ENCODE measurements around the gene PAQR4.
A peak's percentile ranks its signal among the peaks of the same experiment; 100 is the strongest.

The PAQR4 gene

DNA sequence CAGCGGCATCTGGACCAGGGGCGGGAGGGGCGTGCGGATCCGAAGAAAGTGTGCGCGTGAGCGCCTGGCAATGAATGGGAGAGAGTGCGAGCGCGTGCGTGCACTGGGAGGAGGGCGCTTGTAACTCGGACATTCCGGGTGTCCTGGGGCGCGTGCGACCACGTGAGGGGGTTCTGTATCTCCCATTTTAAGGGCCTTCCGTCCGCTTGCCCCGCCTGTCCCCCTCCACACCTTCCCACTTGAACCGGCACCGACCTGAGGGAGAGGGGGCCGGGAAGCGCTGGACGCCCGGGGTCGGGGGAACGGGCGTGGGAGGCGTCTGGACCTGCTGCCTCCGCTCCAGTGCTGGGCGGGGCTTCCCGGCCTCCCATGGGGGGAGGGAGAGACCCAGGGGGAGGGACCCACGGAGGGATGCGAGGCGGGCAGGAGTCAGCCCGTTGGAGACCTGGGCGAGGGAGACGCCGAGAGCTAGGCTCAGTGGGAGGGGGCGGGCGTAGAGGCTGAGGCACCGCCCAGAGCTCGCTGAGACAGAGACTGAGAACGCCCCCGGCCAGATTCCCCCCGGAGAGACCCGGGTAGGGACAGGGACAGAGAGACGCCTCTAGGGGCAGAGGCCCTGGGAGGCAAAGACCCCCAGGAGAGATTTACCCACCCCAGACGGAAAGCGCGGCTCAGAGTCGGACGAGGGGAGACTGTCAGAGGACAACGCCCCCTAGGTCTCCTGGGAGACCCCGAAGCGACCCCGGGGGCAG lies 5.2 kb upstream of the PAQR4 start, which contains the start of gene KREMEN2:
Gene KREMEN2 (plus strand): TSS at position 553 of the 752 bp plus-strand sequence. CDS start 246 bp downstream, outside the sequence.
- Histone ChIP-seq H3K27me3 (replicated peaks; ENCODE audit: insufficient read depth, low read length) (peaks cover 39% of the 10 kb centered on the region), H4K20me1 (ENCODE audit: insufficient read depth, low read length) (no peaks in the 10 kb centered on the region), H3K79me2 (ENCODE audit: low read length) (no peaks in the 10 kb centered on the region), H3K9me2 (replicated peaks; ENCODE audit: insufficient read depth, low read length) (no peaks in the 10 kb centered on the region), H3K9me3 (replicated peaks; ENCODE audit: insufficient read depth, low read length) (no peaks in the 10 kb centered on the region), H3K9ac (ENCODE audit: low read length) (no peak within 1 kb of the TSS), H3K4me2 (ENCODE audit: low read depth, low read length) (peak within 1 kb of the TSS; percentile 97), H3K36me3 (replicated peaks; ENCODE audit: insufficient read depth, low read length) (no peaks in the 10 kb centered on the region), H3K4me3 (ENCODE audit: low read length) (peak within 1 kb of the TSS; percentile 50), H3K4me1 (ENCODE audit: low read length) (peaks cover 19% of the 10 kb centered on the region), H3F3A (ENCODE audit: insufficient read depth, low read length) (peaks cover 6% of the 10 kb centered on the region; the same call in 1 of the 2 replicates), H2AFZ (ENCODE audit: low read length) (peak within 1 kb of the TSS; percentile 63; the same call in 1 of the 2 replicates), H3K27ac (ENCODE audit: low read length) (no peak within 1 kb of the TSS)
- no peak for DNase-seq
- no peak for TF ChIP-seq EZH2phosphoT487 (IDR thresholded peaks at IDR 0.05; ENCODE audit: low read length)
- TF ChIP-seq EZH2 (optimal IDR thresholded peaks at IDR 0.05; ENCODE audit: low read depth, low read length): peak; percentile 83
- no peak for TF ChIP-seq CTCF (IDR thresholded peaks at IDR 0.05; ENCODE audit: low read length)

DNA sequence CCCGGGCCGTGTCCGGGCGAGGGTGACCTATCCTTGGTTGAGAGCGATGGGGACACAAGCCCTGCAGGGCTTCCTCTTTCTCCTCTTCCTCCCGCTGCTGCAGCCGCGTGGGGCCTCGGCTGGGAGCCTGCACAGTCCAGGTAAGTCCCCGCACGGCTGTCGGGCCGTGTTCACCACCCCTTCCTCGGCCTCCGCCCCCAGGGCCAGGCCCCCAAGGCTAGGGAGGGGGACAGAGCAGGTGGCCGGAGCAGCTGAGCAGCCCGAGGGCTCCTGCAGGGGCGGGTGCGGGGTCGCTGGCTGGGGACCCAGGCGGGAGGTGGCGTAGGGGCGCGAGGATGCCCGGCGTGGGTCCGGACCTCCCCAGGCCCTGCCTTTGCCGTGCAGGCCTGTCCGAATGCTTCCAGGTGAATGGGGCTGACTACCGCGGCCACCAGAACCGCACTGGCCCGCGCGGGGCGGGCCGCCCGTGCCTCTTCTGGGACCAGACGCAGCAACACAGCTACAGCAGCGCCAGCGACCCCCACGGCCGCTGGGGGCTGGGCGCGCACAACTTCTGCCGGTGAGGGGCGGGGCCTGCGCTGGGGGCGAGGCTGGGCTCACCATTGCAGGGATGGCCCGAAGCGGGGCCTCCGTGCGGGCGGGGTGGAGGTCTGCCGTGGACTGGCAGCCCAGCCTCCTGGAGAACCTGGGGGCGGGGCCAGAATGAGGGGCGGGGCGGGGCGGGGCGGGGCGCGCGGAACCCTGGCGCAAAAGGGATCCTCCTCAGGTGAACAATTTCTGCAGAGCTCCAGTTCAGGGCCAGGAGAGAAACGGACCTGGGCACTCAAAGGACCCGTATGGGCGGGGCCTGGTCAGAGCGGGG lies 4.4 kb upstream of the PAQR4 start:
- H3K4me2 ChIP-seq (ENCODE audit: low read depth, low read length): peak overlapping the region; percentile 97
- H3K27ac ChIP-seq (ENCODE audit: low read length): no peak overlapping the region
- H3K27me3 ChIP-seq (replicated peaks; ENCODE audit: insufficient read depth, low read length): peaks cover 32% of the 10 kb centered on the region
- H3K4me3 ChIP-seq (ENCODE audit: low read length): peak overlapping the region; percentile 50
- peaks cover 13% of the 10 kb centered on the region for H3K4me1 ChIP-seq (ENCODE audit: low read length)
- no peaks in the 10 kb centered on the region for H3K9me3 ChIP-seq (replicated peaks; ENCODE audit: insufficient read depth, low read length)
- peak overlapping the region; percentile 63; the same call in 1 of the 2 replicates for H2AFZ ChIP-seq (ENCODE audit: low read length)
- H3K36me3 ChIP-seq (replicated peaks; ENCODE audit: insufficient read depth, low read length): no peaks in the 10 kb centered on the region
- peak; percentile 72 for DNase-seq
- peaks cover 7% of the 10 kb centered on the region; the same call in 1 of the 2 replicates for H3F3A ChIP-seq (ENCODE audit: insufficient read depth, low read length)
- peaks cover 3% of the 10 kb centered on the region for H3K79me2 ChIP-seq (ENCODE audit: low read length)
- TF ChIP-seq EZH2phosphoT487 (IDR thresholded peaks at IDR 0.05; ENCODE audit: low read length) (no peak), EZH2 (optimal IDR thresholded peaks at IDR 0.05; ENCODE audit: low read depth, low read length) (no peak), CTCF (IDR thresholded peaks at IDR 0.05; ENCODE audit: low read length) (no peak)
- H4K20me1 ChIP-seq (ENCODE audit: insufficient read depth, low read length): no peaks in the 10 kb centered on the region
- H3K9me2 ChIP-seq (replicated peaks; ENCODE audit: insufficient read depth, low read length): no peaks in the 10 kb centered on the region
- H3K9ac ChIP-seq (ENCODE audit: low read length): no peak overlapping the region

GRCh38 chr16:2966043-2966807 lies 2.9 kb upstream of the PAQR4 start:
- no peak overlapping the region for H3K9ac ChIP-seq (ENCODE audit: low read length)
- H3K27ac ChIP-seq (ENCODE audit: low read length): no peak overlapping the region
- no peaks in the 10 kb centered on the region for H3K9me2 ChIP-seq (replicated peaks; ENCODE audit: insufficient read depth, low read length)
- H3K4me1 ChIP-seq (ENCODE audit: low read length): peaks cover 13% of the 10 kb centered on the region
- no peak for TF ChIP-seq EZH2phosphoT487 (IDR thresholded peaks at IDR 0.05; ENCODE audit: low read length)
- no peak for TF ChIP-seq CTCF (IDR thresholded peaks at IDR 0.05; ENCODE audit: low read length)
- TF ChIP-seq EZH2 (optimal IDR thresholded peaks at IDR 0.05; ENCODE audit: low read depth, low read length): no peak
- H3K36me3 ChIP-seq (replicated peaks; ENCODE audit: insufficient read depth, low read length): no peaks in the 10 kb centered on the region
- H3K27me3 ChIP-seq (replicated peaks; ENCODE audit: insufficient read depth, low read length): peaks cover 32% of the 10 kb centered on the region
- no peaks in the 10 kb centered on the region for H3K9me3 ChIP-seq (replicated peaks; ENCODE audit: insufficient read depth, low read length)
- H3K79me2 ChIP-seq (ENCODE audit: low read length): peaks cover 19% of the 10 kb centered on the region
- H3F3A ChIP-seq (ENCODE audit: insufficient read depth, low read length): peaks cover 10% of the 10 kb centered on the region; the same call in 1 of the 2 replicates
- no peak for DNase-seq
- no peak overlapping the region for H3K4me3 ChIP-seq (ENCODE audit: low read length)
- no peaks in the 10 kb centered on the region for H4K20me1 ChIP-seq (ENCODE audit: insufficient read depth, low read length)
- peak overlapping the region; percentile 97; the same call in 1 of the 2 replicates for H3K4me2 ChIP-seq (ENCODE audit: low read depth, low read length)
- no peak overlapping the region for H2AFZ ChIP-seq (ENCODE audit: low read length)
